GM12801 (cell line): ENCODE measurements around the gene HM13.

Source experiments
- TF ChIP-seq, protein P1 (sequence below): IDR thresholded peaks from one replicate; pipeline ENCODE4 v1.5.1; 2011; ENCODE audit warnings: control low read depth; ENCODE audit not compliant: insufficient read length; ENCODE audit errors: extremely low read depth

HM13 gene

DNA sequence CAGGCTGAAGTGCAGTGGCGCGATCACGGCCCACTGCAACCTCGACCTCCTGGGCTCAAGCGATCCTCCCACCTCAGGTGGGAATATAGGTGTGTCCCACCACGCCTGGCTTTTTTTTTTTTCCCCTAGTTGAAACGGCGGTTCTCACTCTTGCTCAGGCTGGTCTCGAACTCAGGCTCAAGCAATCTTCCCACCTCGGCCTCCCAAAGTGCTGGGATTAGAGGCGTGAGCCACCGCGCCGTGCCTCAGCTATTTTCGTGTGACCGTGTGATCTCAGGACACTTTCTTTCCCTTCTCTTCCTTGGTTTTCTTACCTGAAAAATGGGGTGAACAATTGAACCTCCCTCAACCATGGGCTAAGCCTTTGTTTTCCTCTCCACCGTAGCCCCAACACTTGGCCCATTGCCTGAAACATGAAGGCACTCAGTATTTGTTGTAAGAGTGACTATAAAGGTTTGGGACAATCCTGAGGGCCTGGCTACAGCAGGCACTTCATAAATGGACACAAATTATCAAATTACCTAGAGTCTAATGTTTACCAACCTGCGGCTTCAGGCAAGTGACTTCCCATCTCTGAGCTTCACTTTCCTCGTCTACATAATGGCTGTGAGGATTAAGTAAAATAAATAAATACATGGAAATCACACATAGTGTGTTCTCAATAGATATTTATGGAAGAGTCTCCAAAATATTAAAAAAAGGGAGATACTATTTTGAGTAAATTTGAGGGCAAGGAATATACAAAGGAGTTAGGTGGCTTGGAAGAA lies 59.5 kb downstream of the HM13 start:
- TF ChIP-seq, protein P1, sequence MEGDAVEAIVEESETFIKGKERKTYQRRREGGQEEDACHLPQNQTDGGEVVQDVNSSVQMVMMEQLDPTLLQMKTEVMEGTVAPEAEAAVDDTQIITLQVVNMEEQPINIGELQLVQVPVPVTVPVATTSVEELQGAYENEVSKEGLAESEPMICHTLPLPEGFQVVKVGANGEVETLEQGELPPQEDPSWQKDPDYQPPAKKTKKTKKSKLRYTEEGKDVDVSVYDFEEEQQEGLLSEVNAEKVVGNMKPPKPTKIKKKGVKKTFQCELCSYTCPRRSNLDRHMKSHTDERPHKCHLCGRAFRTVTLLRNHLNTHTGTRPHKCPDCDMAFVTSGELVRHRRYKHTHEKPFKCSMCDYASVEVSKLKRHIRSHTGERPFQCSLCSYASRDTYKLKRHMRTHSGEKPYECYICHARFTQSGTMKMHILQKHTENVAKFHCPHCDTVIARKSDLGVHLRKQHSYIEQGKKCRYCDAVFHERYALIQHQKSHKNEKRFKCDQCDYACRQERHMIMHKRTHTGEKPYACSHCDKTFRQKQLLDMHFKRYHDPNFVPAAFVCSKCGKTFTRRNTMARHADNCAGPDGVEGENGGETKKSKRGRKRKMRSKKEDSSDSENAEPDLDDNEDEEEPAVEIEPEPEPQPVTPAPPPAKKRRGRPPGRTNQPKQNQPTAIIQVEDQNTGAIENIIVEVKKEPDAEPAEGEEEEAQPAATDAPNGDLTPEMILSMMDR, result no peak

DNA sequence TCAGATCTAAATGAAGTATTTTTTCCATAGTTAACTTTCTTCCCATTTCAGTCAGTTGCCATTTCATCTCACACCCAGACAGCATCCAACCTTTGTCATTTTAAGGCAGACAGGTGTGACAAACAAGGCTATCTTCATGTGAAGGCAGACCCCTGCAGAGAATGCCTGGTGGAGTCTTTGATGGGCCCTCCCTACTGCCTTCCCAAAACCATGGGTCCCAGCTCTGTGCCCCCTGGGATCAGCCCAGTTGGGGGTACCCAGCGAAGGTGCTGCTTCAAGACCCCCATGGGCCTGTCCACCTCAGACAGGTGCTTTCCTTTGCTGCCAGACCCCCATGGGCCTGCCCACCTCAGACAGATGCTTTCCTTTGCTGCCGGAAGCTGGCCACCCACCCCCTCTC lies 62.5 kb downstream of the HM13 start:
- TF ChIP-seq, protein P1, result no peak

DNA sequence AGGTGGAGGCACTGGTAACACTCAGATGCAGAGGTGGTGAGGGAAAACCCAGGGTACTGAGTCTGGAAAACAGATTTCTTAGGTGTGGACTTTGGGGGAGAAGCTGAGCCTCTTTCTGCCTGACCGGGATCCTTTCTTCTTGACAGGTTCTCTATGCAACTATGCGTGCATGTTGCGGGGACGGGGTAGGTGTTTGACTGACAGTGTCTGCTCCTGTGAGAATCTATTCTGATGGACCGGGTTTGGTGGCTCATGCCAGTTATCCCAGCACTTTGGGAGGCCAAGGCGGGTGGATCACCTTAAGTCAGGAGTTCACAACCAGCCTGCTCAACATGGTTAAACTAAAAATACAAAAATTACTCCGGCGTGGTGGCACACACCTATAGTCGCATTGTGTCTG lies 63.0 kb downstream of the HM13 start:
- TF ChIP-seq, protein P1, result no peak

DNA sequence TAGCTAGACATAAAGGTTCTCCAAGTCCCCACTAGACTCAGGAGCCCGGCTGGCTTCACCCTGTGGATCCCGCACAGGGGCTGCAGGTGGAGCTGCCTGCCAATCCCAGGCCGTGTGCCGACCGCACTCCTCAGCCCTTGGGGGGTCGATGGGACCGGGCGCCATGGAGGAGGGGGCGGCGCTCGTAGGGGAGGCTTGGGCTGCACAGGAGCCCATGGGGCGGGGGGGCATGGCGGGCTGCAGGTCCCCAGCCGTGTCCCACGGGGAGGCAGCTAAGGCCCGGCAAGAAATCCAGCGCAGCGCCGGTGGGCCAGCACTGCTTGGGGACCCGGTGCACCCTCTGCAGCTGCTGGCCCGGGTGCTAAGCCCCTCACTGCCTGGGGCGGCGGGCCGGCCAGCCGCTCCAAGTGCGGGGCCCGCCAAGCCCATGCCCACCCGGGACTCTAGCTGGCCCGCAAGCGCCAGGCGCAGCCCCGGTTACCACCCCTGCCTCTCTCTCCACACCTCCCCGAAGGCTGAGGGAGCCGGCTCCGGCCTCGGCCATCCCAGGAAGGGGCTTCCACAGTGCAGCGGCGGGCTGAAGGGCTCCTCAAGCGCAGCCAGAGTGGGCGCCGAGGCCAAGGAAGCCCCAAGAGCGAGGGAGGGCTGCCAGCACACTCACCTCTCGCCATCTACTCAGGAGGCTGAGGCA lies 64.4 kb downstream of the HM13 start:
- TF ChIP-seq, protein P1, result no peak

DNA sequence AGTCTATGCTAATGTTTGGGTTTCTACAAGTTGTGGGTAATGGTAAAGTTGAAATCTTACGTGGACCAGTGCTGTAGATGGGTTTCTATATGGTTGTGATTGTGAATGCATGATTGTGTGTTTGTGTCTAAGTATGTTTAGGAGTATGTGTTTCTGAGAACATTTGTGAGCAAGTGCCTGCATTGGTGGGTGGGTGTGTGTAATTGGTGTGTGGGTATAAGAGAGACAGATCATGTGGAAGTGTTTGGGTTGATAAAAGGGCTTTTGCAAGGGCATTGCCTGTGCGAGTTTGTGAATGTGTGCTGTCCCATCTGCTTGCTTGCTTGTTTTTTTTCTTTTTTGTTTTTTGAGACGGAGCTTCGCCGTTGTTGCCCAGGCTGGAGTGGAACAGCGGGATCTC lies 65.0 kb downstream of the HM13 start:
- TF ChIP-seq, protein P1, result no peak

DNA sequence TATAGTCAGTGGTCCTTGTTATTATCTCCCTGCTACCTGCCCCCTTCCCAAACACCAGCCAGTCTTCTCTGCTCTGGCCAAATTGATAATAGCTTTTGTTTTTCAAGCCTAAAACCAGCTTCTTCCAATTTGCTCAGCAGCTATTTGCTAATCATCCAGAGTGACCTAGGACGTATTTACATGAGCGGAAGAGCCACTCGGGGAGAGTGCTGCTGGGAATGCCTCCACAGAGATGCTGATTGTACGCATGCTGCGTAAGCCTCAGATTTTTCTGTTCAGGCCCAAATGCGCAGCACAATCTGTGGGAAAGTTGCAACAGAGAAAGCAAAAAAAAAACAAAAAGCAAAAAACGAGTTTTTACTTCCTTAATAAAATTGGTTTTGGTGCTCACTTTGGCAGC lies 66.5 kb downstream of the HM13 start:
- TF ChIP-seq, protein P1, result no peak

DNA sequence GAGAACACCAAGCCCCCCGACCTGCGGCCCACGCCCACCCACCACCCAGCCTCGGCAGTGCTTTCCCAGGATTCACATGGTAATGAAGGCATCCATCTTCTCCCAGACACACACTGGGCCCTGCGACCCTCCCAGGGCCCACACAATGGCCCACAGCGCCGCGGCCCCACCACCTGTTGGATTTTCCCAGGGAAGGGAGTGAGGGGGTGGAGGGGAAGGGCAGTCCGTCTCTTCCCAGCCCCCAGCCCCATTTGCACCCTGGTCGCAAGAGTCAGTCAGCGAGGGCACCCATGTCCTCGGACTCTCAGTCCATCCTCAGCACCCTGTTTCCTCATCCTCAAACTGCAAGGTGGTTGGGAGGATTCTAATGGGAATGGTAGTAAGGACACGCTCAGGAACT lies 67.1 kb downstream of the HM13 start:
- TF ChIP-seq, protein P1, result no peak
